ENCODE measurements around the gene GALR2. TPM values are rescaled to one million over a fixed set of nuclear protein-coding genes. Genes with fewer than 3 reads are reported as not detected.
A peak's percentile ranks its signal among the peaks of the same experiment; 100 is the strongest.

Gene GALR2
- total and polyA plus RNA-seq, 10 of the 15 experiments (the other 5 are each of a cell fraction or from before 2014, with no cell fraction given): 0.06 to 1.2 (median 0.22) TPM; not detected in 5

DNA sequence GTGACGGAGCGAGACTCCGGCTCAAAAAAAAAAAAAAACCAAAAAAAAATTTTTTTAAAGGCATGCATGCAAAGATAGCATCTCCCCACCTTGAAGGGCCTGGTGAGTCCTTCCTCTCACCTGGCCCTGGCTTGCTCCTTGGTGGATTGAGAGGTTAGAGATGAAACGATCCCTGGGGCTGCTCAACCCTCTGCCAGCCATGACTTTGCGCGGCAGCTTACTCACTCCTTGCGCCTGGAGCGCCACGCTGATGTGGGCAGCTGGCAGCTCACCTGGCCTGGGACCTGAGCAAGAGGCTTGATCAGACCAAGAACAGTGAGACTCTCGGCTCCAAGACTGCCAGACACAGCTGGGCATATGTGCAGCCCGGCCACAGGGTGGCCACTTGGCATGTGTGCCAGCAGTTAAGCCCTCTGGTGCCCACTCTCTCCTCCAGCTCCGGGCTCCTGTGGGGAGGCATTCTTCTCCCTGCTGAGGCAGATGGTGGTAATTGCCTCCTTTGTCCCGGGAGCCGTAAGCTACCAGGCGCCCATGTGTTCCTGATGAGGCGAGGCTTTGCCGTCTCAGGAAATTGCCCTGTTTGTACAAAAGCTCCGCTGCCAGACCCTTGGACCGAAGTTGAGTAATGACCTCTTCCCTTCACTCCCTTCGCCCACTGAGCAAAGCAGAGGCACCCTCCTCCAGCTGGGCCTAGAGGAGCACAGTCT is 42.4 kb upstream of the GALR2 start:
- H3K4me2 ChIP-seq (ENCODE audit: control insufficient read depth, insufficient read depth): no peak overlapping the region
- ChIA-PET SMC1A (ENCODE audit: uncharacterized antibody, unreplicated experiment) (no interaction called here), RAD21 (ENCODE audit: unreplicated experiment) (interaction anchor here (0.6 kb wide), 1 partner anchor 393 kb away, joined by 3 read pairs; no protein-coding TSS in a partner anchor), POLR2A (no interaction called here), CTCF (interaction anchor here (1.0 to 1.6 kb wide), 3 partner anchors 18 to 267 kb away, joined by 3 to 5 read pairs (median 5); no protein-coding TSS in a partner anchor)
- H2AFZ ChIP-seq (ENCODE audit: control insufficient read depth, low read depth, low read length): no peak overlapping the region
- H3K27me3 ChIP-seq (replicated peaks in 1 of 2; ENCODE audit: control insufficient read depth in 2 of 2, insufficient read depth in 2 of 2, low read length in 1 of 2): no peaks in the 10 kb centered on the region
- no peaks in the 10 kb centered on the region for H3K4me1 ChIP-seq (ENCODE audit: control insufficient read depth, insufficient read depth, low read length)
- no peak overlapping the region for H3K4me3 ChIP-seq
- H3K9me3 ChIP-seq (replicated peaks; ENCODE audit: control insufficient read depth, insufficient read depth, low read length): no peaks in the 10 kb centered on the region
- 71% methylated on average over 20 of the region's 20 CpGs for WGBS (ENCODE audit: insufficient coverage, insufficient replicate concordance, low lambda C conversion rate, missing lambda C conversion rate)
- in situ Hi-C loops (cut with MboI): no loop called here
- BruUV-seq (replicated peaks): no TSS peak
- H4K20me1 ChIP-seq (ENCODE audit: control insufficient read depth, insufficient read depth): no peaks in the 10 kb centered on the region
- peaks cover 0 to 6% of the 10 kb centered on the region in 2 experiments; a peak in 2 of 4 replicates for H3K36me3 ChIP-seq (ENCODE audit: control insufficient read depth in 2 of 2, insufficient read depth in 2 of 2, low read length in 1 of 2)
- ATAC-seq (peak; percentile 45; the same call in 2 of the 3 replicates), FAIRE-seq (no peak), DNase-seq (ENCODE audit: low read depth, low spot score) (no peak)
- H3K27ac ChIP-seq (ENCODE audit: control insufficient read depth, insufficient read depth): no peak overlapping the region
- intact Hi-C loops (cut with micrococcal nuclease; ENCODE audit: unreplicated experiment): no loop called here
- no peak overlapping the region for H3K9ac ChIP-seq (ENCODE audit: control insufficient read depth, insufficient read depth, low read length)
- no peaks in the 10 kb centered on the region for H3K79me2 ChIP-seq (ENCODE audit: control insufficient read depth, insufficient read depth, low read length)
- TF ChIP-seq, protein P1, sequence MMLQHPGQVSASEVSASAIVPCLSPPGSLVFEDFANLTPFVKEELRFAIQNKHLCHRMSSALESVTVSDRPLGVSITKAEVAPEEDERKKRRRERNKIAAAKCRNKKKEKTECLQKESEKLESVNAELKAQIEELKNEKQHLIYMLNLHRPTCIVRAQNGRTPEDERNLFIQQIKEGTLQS (IDR thresholded peaks at IDR 0.05; ENCODE audit: borderline replicate concordance, extremely low read depth, low read depth, low read length): no peak
- TF ChIP-seq, protein P2, sequence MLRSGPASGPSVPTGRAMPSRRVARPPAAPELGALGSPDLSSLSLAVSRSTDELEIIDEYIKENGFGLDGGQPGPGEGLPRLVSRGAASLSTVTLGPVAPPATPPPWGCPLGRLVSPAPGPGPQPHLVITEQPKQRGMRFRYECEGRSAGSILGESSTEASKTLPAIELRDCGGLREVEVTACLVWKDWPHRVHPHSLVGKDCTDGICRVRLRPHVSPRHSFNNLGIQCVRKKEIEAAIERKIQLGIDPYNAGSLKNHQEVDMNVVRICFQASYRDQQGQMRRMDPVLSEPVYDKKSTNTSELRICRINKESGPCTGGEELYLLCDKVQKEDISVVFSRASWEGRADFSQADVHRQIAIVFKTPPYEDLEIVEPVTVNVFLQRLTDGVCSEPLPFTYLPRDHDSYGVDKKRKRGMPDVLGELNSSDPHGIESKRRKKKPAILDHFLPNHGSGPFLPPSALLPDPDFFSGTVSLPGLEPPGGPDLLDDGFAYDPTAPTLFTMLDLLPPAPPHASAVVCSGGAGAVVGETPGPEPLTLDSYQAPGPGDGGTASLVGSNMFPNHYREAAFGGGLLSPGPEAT (IDR thresholded peaks at IDR 0.05; ENCODE audit: low read depth): no peak
- TF ChIP-seq NR2C1 (IDR thresholded peaks at IDR 0.05) (no peak), MYC (IDR thresholded peaks at IDR 0.05; ENCODE audit: insufficient read depth, insufficient read length, insufficient replicate concordance, low read length, severe bottlenecking) (no peak), GABPA (IDR thresholded peaks at IDR 0.05; ENCODE audit: low read depth) (no peak), CBX5 (IDR thresholded peaks at IDR 0.05; ENCODE audit: low read depth) (no peak), RFX5 (IDR thresholded peaks at IDR 0.05; ENCODE audit: low read depth, low read length) (no peak), SUZ12 (IDR thresholded peaks at IDR 0.05; ENCODE audit: unreplicated experiment) (no peak), SMAD1 (IDR thresholded peaks at IDR 0.05; ENCODE audit: low read depth, partially characterized antibody) (no peak), PAX8 (IDR thresholded peaks at IDR 0.05) (no peak), EED (IDR thresholded peaks at IDR 0.05; ENCODE audit: low read depth) (no peak), HDAC2 (IDR thresholded peaks at IDR 0.05) (no peak)
- TF ChIP-seq, protein P3, sequence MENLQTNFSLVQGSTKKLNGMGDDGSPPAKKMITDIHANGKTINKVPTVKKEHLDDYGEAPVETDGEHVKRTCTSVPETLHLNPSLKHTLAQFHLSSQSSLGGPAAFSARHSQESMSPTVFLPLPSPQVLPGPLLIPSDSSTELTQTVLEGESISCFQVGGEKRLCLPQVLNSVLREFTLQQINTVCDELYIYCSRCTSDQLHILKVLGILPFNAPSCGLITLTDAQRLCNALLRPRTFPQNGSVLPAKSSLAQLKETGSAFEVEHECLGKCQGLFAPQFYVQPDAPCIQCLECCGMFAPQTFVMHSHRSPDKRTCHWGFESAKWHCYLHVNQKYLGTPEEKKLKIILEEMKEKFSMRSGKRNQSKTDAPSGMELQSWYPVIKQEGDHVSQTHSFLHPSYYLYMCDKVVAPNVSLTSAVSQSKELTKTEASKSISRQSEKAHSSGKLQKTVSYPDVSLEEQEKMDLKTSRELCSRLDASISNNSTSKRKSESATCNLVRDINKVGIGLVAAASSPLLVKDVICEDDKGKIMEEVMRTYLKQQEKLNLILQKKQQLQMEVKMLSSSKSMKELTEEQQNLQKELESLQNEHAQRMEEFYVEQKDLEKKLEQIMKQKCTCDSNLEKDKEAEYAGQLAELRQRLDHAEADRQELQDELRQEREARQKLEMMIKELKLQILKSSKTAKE (IDR thresholded peaks at IDR 0.05; ENCODE audit: low read depth, poor library complexity, severe bottlenecking): no peak
- TF ChIP-seq, protein P4, sequence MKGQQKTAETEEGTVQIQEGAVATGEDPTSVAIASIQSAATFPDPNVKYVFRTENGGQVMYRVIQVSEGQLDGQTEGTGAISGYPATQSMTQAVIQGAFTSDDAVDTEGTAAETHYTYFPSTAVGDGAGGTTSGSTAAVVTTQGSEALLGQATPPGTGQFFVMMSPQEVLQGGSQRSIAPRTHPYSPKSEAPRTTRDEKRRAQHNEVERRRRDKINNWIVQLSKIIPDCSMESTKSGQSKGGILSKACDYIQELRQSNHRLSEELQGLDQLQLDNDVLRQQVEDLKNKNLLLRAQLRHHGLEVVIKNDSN (IDR thresholded peaks at IDR 0.05; ENCODE audit: borderline replicate concordance, extremely low read length, insufficient read depth, low read depth, low read length): no peak
- TF ChIP-seq, protein P5, sequence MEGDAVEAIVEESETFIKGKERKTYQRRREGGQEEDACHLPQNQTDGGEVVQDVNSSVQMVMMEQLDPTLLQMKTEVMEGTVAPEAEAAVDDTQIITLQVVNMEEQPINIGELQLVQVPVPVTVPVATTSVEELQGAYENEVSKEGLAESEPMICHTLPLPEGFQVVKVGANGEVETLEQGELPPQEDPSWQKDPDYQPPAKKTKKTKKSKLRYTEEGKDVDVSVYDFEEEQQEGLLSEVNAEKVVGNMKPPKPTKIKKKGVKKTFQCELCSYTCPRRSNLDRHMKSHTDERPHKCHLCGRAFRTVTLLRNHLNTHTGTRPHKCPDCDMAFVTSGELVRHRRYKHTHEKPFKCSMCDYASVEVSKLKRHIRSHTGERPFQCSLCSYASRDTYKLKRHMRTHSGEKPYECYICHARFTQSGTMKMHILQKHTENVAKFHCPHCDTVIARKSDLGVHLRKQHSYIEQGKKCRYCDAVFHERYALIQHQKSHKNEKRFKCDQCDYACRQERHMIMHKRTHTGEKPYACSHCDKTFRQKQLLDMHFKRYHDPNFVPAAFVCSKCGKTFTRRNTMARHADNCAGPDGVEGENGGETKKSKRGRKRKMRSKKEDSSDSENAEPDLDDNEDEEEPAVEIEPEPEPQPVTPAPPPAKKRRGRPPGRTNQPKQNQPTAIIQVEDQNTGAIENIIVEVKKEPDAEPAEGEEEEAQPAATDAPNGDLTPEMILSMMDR (IDR thresholded peaks at IDR 0.05 in 2 of 3, conservative IDR thresholded peaks at IDR 0.05 in 1 of 3; ENCODE audit: control insufficient read depth in 2 of 3, extremely low read depth in 1 of 3, insufficient read depth in 1 of 3, low read depth in 3 of 3, low read length in 3 of 3): no peak

All from GM12878 (cell line).